VCaP (cell line): ENCODE measurements around the gene YIF1A.

Source experiments
- H3K27ac ChIP-seq: fragments of 450-650 bp; 2 replicates; pipeline ENCODE4 v1.5.1; 2017
- TF ChIP-seq, protein P1 (sequence below): fragments of 450-650 bp; conservative IDR thresholded peaks from 2 replicates; pipeline ENCODE4 v1.5.1; 2017; ENCODE audit warnings: mild to moderate bottlenecking, moderate library complexity

The YIF1A gene

GRCh38 chr11:66333896-66334604, 45.1 kb upstream of the YIF1A start:
- H3K27ac ChIP-seq = no peak overlapping the region
- TF ChIP-seq, protein P1, sequence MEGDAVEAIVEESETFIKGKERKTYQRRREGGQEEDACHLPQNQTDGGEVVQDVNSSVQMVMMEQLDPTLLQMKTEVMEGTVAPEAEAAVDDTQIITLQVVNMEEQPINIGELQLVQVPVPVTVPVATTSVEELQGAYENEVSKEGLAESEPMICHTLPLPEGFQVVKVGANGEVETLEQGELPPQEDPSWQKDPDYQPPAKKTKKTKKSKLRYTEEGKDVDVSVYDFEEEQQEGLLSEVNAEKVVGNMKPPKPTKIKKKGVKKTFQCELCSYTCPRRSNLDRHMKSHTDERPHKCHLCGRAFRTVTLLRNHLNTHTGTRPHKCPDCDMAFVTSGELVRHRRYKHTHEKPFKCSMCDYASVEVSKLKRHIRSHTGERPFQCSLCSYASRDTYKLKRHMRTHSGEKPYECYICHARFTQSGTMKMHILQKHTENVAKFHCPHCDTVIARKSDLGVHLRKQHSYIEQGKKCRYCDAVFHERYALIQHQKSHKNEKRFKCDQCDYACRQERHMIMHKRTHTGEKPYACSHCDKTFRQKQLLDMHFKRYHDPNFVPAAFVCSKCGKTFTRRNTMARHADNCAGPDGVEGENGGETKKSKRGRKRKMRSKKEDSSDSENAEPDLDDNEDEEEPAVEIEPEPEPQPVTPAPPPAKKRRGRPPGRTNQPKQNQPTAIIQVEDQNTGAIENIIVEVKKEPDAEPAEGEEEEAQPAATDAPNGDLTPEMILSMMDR = no peak

DNA sequence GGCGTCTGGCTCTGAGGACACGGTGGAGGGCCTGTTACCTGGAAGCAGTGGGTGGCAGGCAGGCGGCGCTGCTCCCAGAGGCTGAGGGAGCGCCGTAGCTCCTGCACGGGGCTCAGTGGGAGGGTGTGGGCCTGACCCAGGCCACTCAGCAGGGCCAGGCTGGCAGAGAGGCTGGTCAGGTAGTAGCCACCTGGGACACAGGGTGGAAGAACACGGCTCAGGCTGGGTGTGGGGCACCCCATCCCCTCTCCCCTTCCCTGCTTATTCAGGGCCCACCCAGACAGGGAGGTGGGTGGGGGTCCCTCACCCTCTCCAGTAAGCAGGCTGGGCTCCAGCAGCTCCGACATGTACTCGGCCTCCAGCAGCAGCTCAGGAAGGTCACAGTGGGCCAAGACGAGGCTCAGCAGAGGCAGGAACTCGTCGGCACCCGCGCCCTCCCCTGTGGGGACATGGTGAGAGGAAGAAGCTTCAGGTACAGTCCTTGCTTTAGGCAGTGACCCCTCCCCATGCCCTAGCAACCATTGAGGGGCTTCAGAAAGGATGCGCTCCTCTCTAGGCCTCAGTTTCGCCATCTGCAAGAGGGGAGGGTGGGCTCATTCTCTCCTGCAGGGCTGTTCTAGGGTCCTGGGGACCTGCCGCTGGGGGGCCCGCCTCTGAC, 44.4 kb upstream of the YIF1A start:
- no peak overlapping the region for H3K27ac ChIP-seq
- TF ChIP-seq, protein P1 = no peak

DNA sequence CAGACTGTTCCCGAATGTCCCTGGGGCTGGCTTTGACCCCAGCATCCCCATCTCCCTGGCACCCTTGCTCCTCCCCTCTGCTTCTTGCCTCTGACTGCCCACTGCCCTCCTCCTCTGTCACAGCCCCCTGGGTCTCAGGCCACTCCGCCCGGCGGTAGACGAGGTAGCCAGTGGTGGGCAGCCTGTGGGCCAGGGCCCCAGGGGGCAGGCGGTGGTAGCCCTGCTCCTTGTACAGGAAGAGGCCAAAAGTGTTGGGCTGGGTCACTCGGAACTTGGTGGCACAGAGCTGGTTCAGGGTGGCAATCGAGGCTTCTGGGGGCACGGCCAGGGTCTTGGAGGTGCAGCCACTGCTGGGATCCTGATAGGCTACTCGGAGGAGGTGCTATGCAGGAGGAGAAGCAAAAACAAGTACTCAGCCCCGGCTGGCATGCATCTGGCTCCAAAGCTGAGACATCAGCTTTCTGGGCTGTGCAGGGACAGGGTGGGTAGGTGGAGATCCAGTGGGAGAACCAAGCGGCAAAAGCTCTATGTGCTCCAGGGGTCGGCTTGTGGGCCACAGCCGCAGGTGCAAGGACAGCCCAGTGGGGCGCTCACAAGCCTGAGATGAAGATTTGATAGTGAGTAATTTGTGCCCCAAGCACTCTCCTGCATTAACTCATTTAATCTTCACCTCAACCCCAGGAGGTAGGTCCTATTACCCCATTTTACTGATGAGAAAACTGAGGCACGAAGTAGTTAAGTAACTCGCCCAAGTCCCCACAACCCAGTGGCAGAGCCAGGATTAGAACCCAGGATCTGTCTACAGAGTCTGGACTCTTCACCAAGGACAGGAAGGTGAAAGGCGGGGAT, 43.7 kb upstream of the YIF1A start:
- no peak overlapping the region for H3K27ac ChIP-seq
- TF ChIP-seq, protein P1 = no peak

DNA sequence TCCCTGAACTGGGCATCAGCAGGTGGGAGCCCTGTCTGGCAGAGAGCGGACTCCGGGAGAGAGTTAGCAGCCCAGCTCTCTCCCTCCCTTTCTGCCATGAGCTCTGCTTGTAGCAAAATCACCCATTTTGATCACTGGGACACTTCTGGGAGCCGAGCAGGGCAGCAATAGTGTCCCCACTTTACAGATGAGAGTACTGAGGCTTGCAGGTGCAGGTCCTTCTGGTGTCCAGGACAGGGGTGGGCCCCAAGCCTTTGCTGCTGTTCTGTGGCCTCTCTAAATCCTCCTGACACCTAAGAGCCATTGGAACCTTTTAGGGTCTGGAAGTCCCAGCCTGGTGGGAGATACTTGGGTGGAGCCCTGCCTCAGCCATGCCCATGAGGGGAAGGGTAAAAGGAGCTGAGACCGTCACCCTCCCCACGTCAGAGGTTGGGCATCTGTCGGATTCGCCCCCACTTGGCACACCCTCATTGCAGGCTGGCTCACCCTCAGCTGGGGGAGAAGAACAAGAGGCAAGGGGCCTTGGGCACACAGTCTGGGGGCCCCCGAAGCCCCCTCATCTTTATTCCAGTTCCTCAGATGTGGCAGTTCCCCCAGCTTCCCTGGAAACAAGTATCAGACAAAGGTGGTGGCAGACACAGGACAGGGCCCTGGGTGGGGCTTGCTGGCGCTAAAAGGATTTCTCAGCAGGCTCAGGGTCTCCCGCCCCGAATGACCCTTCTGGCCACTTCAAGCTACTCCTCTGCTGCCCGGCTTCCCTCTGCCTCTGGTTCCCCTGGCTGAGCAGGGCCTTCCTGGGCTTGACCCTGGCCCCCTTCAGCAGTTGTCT, 42.8 kb upstream of the YIF1A start:
- no peak overlapping the region for H3K27ac ChIP-seq
- TF ChIP-seq, protein P1 = no peak

DNA sequence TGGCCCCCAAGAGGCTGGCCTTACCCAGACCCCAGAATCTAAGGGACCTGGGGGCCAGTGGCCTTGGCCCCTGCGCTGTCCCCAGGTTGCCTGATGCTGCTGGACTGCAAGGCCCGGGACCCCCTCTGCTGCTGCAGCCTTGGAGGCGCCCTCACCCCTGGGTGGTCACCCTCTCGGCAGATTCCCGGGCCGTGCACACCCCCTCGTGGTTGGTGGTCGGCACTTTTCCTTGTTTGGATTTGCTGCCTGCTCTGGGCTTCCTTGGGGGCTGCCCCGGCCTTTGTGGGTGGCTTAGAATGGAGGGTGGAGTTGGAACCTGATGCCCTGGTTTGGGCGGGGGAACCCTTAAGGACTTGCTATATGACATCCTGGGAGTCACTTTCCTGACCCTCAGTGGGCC, 42.0 kb upstream of the YIF1A start:
- TF ChIP-seq, protein P1 = no peak
- no peak overlapping the region for H3K27ac ChIP-seq

GRCh38 chr11:66329165-66329673, 40.3 kb upstream of the YIF1A start:
- TF ChIP-seq, protein P1 = no peak
- H3K27ac ChIP-seq = no peak overlapping the region
